ENCODE measurements around the gene TAX1BP3.
"Not testable (repeated sequence)": the region's sequence is repeated elsewhere in the genome, so short reads cannot be mapped to it uniquely, and the experiment has no call there.

Gene TAX1BP3, protein sequence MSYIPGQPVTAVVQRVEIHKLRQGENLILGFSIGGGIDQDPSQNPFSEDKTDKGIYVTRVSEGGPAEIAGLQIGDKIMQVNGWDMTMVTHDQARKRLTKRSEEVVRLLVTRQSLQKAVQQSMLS

DNA sequence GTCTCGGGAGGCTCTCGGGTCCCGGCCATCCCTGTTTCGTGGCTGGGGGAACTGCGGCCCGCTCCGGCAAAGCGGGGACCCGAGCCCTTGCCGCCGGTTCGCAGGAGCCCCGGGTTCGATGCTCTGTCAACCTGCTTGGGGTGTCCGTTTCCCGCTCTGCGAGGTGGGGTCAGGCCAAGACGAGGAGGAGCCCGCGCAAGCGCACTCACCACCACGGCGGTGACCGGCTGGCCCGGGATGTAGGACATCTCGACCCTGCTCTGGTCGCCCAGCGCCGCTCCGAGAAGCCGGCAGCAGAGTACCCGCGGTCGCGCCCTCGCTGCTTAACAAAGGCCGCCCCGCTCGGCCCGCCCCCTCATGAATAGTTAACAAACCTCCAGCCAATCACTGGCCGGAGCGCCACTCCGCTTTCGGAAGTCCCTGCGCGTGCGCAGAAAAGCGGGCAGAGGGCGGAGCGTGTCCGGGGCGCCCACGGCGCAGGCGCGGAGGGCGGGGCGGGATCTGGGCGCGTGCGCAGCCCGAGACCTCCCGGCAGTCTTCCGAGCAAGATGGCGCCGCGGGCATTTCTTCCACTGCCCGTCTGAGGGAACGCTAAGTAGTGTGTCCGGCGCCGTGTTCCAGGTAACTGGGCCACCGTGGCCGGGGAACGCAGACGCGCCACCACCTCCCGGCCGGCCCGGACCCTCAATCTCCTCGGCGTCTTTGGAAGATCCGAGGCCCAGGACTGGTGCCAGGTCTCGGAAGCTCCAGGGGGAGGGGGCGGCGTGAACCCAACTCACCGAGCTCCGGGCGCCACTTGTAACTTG, at the start of gene TAX1BP3, which contains the start of gene EMC6:
Gene TAX1BP3, minus strand, starts transcription at position 300 of the 806 bp plus-strand sequence. Its CDS starts 52 bp downstream, at position 248.
Gene EMC6, plus strand, starts transcription at position 534 of the 806 bp plus-strand sequence. CDS start 335 bp downstream, outside the sequence.
- peak; percentile 98 to 99 for DNase-seq (ENCODE audit: low read depth in 2 of 2)

DNA sequence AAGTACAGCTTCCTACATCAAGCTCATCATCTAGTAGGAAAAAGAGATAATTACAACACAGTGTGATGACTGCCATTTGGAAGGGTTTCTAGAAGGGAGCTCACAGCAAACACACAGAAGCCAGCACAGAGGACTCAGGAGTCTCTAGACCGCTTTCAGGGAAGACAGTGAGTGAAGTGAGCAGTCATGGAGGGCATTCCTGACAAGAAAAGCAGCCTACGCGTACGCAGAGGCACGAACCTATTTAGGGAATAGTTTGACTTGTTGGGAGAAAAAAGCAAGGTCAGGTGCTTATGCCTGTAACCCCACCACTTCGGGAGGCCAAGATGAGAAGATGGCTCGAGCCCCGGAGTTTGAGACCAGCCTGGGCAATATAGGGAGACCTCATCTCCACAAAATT, 46.9 kb upstream of the TAX1BP3 start:
- DNase-seq (ENCODE audit: low read depth in 2 of 2): no peak

GRCh38 chr17:3712811-3713463, 44.6 kb upstream of the TAX1BP3 start:
- peak in 1 of 2 donors; percentile 33 for DNase-seq (ENCODE audit: low read depth in 2 of 2)

DNA sequence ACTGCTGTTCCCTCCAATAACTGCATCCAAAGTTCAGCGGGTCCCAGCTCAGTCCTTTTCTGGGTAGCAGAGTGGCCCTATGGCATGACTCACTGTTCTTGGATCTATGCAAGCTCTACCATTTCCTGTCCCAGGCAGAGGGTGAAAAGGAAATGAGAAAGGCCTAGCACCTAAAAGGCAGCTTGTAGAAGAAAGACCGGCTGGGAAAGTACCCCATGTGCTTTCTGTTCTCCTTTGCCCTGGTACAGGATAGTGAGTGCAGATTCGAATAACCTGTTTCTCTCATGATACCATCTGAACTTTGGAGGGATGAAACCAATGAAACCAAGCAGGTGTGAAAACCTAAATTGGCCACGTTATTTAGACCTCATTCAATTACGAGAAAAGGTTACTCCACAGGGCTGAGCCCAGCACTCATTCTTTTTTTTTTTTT, 42.6 kb upstream of the TAX1BP3 start:
- peak in 1 of 2 donors; percentile 44 for DNase-seq (ENCODE audit: low read depth in 2 of 2)

GRCh38 chr17:3708366-3708765, 40.0 kb upstream of the TAX1BP3 start:
- DNase-seq (ENCODE audit: low read depth in 2 of 2): no peak

GRCh38 chr17:3705718-3705984, 37.3 kb upstream of the TAX1BP3 start:
- not testable (repeated sequence) for DNase-seq (ENCODE audit: low read depth in 2 of 2)

- DNase-seq (ENCODE audit: low read depth in 2 of 2): no peak
These were observed 36.7 kb upstream of the TAX1BP3 start for GRCh38 chr17:3704931-3705717.

DNA sequence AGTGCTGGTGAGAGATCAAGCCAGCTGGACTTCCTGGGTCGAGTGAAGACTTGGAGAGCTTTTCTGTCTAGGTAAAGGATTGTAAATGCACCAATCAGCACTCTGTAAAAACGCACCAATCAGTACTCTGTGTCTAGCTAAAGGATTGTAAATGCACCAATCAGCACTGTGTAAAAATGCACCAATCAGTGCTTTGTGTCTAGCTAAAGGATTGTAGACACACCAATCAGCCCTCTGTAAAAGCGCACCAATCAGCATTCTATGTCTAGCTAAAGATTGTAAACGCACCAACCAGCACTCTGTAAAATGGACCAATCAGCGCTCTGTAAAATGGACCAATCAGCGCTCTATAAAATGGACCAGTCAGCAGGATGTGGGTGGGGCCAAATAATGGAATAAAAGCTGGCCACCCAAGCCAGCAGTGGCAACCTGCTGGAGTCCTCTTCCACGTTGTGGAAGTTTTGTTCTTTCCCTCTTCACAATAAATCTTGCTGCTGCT, 33.7 kb upstream of the TAX1BP3 start:
- DNase-seq (ENCODE audit: low read depth in 2 of 2): not testable (repeated sequence)

DNA sequence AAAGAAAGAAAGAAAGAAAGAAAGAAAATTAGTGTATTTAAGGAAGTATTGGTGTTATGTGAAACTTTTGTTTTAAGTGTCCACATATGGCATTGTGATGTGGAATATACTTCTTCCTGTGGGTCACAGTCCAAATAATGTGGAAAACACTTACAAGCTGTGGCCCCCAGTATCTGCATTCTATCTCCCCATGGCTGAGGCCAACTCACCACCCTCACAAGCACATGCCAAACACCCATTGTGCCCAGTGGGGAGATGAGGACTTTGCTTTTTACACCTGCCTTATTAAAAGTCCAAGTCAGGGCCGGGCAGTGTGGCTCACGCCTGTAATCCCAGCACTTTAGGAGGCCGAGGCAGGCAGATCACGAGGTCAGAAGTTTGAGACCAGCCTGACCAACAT, 31.6 kb upstream of the TAX1BP3 start:
- no peak for DNase-seq (ENCODE audit: low read depth in 2 of 2)

GRCh38 chr17:3698139-3698538, 29.8 kb upstream of the TAX1BP3 start:
- DNase-seq (ENCODE audit: low read depth in 2 of 2): no peak

- no peak for DNase-seq (ENCODE audit: low read depth in 2 of 2)
These were observed 28.7 kb upstream of the TAX1BP3 start for GRCh38 chr17:3697103-3697476.

- peak; percentile 28 to 34 for DNase-seq (ENCODE audit: low read depth in 2 of 2)
These were observed 27.5 kb upstream of the TAX1BP3 start, which contains the start of gene P2RX5 for GRCh38 chr17:3695723-3696411. P2RX5 (minus strand) TSS chr17:3696155; CDS start chr17:3696005, 150 bp downstream.

DNA sequence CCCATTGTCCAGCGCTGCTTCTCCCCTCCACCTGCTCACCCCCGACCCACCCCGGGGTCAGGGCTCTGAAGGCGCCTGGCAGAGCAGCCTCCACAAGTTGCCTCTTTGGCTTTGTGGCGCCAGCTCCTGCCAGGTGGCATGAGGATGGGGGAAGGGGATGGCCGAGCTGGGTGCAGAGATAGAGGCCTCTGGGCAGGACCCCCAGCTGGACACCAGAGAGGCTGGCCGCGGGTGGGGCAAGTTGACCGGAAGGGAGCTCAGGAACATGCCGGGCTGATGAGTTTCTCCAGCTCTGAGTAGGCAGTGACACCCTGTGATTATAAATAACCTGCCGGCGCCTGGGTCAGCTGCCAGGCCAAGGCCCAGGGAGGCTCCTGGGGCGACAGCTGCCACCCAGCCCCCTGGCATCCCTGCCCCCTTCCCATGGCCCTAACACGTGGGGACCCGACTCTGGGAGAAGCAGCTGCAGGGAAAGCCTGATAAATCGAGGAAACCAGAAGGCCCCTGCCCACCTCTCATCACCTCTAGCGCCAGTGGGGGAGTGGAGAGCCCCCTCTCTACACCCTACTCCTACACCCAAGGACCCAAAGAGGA, 26.8 kb upstream of the TAX1BP3 start:
- DNase-seq (ENCODE audit: low read depth in 2 of 2): no peak

GRCh38 chr17:3693829-3694231, 25.5 kb upstream of the TAX1BP3 start:
- peak; percentile 43 to 51 for DNase-seq (ENCODE audit: low read depth in 2 of 2)

DNA sequence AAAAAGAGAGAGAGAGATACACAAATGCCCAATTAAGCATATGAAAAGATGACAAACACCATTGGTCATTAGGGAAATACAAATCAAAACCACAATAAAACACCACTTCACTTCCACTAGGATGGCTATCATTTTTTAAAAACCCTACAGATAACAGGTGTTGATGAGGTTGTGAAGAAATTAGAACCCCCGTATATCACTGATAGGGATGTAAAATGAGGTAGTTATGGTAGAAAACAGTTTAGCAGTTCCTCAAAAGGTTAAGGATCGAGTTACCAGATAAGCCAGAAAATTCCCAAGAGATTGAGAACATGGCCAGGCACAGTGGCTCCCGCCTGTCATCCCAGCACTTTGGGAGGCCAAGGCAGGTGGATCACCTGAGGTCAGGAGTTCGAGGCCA, 24.8 kb upstream of the TAX1BP3 start:
- DNase-seq (ENCODE audit: low read depth in 2 of 2): no peak

DNA sequence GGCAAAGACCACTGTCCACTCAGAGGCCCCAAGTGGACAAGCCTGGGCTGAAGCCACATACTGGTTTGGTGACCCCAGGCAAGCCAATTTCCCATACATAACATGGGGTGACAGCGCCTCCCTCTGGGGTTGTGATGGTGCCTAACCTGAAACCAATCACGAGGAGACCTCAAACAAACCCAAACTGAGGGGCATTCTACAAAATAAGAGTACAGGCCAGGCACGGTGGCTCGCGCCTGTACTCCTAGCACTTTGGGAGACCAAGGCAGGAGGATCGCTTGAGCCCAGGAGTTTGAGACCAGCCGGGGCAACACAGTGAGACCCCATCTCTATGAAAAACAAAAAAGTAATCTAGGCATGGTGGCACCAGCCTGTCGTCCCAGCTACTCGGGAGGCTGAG, 24.0 kb upstream of the TAX1BP3 start:
- DNase-seq (ENCODE audit: low read depth in 2 of 2): no peak

- no peak for DNase-seq (ENCODE audit: low read depth in 2 of 2)
These were observed 23.3 kb upstream of the TAX1BP3 start for GRCh38 chr17:3691617-3692067.

- no peak for DNase-seq (ENCODE audit: low read depth in 2 of 2)
These were observed 21.8 kb upstream of the TAX1BP3 start for GRCh38 chr17:3690094-3690715.

DNA sequence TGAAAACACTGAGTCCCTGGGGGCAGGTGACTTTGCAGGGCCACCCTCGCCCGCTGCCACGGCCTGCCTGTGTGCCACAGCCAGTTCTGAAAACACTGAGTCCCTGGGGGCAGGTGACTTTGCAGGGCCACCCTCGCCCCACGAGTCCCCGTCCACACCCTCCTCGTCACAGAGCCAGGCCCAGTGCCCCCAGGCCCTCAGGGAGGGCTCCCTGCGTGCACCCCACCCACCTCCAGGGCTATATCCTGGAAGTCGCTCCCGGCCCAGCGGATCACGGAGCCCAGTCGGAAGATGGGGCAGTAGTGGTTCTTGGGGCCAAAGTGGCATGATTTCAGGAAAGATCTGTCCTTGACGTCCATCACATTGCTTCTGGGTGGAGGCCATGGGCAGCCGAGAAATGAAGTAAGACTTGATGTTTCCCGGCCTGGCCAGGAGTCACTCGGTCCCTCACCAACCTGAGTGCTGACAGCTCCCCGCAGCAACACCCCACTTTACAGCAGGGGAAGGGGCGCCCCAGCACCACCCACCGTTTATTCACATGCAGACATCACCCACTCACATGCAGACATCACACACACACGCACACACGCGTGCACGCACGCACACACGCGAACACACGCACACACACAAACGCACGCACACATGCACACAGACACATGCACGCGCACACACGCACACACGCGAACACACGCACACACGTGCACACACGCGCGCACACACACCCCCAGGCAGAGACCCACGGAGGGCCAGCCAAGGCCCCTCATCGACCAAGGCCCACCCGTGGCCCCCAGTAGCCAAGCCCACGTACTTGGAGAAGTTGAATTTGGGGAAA, 21.1 kb upstream of the TAX1BP3 start:
- no peak for DNase-seq (ENCODE audit: low read depth in 2 of 2)

All from stimulated activated CD8-positive, alpha-beta memory T cell treated with anti-CD3 and anti-CD28 coated beads, Interleukin-2, amount 100 ng/mL, for 48 hours (primary cell).